Activated CD4-positive, alpha-beta T cell treated with anti-CD3 and anti-CD28 coated beads for 48 hours (primary cell): ENCODE results near the gene FN3K.

ENCODE experiments used
- DNase-seq: peaks from one replicate; pipeline ENCODE4 v3.0.0-alpha.2; 2020

FN3K gene

DNA sequence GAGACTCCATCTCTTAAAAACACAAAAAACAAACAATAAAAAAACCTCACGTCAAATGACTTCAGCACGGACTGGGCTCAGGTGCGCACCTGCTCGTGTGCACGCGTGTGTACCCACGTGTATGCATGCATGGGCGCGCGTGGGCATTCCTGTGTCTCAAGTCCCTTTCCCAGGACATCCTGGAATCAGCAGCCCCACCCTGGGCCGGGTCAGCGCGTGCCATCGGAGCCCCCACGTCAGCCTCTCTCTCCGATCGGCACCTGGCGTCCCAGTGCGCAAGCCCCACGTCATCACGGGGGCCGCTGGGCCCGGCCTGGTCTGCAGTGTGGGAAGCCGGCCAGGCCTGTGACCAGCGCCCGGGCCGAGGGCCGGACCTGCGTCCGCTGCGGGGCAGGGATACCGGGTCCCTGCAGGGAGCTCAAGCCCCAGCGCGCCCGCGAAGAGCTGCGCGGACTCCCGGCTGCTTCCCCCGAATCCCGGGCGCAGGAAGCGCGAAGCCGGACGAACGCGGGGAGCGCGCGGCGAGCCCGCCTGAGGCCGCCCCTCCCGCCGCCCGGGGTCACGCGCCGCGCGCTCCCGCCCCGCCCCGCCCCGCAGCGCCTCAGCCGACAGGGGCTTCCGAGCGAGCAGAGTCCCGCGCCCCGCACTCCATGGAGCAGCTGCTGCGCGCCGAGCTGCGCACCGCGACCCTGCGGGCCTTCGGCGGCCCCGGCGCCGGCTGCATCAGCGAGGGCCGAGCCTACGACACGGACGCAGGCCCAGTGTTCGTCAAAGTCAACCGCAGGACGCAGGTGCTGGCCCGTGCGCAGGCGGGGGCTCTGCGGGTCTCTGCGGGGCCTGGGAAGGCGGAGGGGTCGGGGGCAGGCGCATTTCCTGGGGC, at the start of gene FN3K:
FN3K (plus strand) TSS at position 629 of the 880 bp plus-strand sequence; CDS start at position 651, 22 bp downstream.
- peak; percentile 24 for DNase-seq

DNA sequence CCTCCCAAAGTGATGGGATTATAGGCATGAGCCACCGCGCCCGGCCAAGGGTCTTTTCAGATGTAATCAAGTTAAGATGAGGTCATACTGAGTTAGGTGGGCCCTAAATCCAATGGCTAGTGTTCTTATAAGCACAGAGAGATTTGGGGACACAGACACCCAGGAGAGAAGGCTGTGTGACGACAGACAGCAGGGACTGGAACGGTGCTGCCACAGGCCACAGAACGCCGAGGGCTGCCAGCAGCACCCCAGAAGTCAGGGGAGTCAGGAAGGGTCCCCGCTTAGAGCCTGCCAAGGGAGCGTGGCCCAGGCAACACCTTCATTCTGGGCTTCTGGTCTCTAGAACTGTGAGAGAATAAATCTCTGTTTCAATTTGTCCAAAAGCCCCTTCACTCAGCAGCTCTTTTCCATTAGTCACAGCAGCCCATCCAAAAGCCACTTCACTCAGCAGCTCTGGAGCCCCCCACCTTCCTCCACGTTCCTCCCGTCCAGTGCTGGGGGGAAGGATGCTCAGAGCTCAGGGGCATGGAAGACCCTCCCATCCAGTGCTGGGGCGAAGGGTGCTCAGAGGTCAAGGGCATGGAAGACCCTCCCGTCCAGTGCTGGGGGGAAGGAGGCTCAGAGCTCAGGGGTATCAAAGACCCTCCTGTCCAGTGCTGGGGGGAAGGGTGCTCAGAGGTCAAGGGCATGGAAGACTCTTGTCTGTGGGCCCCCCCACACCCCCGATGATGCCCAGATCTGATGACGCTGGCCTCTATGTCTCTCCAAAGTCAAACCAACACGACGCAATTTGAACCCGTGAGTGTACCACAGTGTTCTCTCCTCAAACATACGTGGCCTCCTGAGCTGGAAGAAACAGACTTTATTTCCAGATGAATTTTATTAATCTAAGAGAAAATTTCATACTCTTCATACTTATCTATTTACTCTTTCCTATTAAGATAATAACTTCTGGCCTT, 48.8 kb upstream of the FN3K start:
- no peak for DNase-seq

DNA sequence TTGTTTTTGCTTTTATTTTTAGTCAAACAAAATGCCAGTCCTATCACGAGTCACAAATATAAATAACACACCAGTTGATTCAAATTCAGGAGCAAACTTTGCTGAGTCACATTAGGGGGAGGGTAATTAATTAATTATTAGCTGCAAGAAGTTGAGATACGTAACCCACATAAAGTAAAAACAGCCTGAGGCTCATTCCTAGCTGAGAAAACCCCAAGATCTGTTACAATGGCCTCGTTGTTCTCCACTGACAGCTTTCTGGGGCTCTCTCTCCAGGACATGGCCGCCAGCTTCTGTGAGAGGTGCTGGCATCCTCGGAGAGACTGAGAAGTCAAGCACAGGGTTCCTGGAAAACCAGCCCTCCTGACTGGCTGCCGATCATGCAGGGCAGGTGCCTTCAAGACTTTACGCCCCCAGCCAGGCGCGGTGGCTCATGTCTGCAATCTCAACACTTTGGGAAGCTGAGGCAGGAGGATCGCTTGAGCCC, 48.0 kb upstream of the FN3K start:
- DNase-seq = no peak

DNA sequence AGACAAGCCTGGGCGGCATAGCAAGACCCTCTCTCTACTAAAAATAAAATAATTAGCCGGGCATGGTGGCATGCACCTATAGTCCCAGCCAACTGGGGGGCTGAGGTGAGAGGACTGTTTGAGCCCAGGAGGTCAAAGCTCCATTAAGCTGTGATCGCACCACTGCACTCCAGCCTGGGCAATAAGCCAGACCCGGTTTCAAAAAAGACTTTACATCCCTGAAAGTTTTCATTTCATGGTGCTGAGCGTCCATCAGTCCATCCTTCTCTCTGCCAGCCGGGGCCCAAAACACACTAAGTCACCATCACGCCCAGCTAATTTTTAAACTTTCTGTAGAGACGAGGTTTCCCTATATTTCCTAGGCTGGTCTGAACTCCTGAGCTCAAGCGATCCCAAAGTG, 47.5 kb upstream of the FN3K start:
- no peak for DNase-seq

DNA sequence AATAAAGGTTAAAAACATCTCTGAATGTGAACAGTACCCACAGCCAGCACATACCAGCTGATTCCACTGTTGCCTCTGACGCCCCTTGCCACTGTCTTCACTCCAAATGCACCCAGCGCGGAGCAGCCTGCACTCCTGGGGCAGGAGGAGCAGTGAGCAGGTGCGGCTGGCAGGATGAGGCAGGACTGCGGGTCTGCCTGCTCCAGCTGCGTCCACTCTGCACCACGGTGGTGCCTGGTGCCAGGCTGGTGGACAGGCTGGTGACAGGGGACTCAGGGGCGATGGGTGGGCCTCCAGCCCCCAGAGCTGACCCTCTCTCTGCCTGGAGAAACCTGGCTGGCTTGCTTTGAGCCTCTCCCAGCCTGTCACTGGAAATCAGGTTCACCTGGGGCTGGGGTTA, 46.3 kb upstream of the FN3K start:
- DNase-seq = no peak

DNA sequence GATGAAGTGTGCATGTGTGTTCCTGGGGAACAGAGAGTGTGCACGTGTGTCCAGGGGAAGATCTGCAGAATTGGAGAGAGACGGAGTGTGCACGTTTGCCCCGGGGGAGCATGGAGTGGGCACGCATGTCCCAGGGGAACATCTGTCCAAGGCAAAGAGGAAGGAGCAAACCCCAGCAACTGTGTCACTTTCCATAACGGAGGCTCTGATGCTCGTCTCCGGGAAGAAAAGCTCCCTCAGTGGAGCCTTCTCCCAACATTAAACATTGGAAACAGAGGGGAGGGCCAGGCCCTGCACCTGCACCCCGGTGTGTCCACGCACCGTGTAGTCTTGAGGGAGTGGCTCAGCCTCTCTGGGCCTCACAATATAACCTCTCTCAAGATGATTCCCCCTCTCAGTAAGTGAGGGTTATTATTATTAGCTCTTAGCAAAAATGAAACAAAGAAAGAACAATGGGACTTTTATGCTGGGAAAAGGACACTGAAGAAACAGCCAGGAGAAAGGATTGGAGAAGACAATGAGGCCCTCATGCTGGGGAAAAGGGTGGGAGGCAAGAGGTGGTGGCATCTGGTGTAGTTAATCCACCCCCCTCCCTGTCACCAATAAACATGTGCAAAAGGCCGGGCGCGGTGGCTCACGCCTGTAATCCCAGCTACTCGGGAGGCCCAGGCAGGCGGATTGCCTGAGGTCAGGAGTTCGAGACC, 44.5 kb upstream of the FN3K start:
- DNase-seq = no peak

DNA sequence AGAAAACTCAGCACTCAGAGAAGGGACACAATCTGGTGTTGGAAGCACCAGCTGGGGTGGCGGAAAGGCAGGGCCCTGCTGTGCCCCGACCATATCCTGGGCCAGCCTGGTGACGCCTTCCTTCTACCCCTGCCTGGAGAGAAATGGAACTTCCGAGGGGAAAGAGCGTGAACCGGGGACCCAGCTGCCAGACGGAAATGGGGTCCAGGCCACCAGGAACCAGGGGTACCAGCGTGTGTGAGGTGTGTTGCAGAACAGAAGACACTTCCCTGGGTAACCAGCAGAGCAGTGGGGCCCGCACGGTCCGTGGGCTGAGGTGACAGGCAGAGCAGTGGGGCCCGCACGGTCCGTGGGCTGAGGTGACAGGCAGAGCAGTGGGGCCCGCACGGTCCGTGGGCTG, 43.7 kb upstream of the FN3K start:
- DNase-seq = peak; percentile 30

DNA sequence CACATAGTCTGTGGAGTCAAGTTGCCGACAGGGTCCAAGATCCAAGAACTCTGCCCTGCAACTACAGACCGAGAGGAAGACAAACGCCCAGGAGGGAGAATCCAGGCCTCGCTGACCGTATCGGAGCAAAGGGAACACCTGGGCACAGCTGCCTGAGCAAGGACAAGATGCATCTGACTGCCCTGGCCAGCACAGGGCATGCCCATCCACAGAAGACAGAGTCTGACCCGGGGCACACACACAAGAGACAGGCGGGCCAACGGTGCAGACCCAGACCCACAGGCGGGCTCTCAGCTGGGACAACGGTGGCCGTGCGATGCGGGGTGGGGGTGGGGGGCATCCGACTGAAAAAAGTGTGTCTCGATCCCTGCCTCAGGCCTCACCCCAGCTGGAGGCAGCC, 43.1 kb upstream of the FN3K start:
- DNase-seq = no peak

DNA sequence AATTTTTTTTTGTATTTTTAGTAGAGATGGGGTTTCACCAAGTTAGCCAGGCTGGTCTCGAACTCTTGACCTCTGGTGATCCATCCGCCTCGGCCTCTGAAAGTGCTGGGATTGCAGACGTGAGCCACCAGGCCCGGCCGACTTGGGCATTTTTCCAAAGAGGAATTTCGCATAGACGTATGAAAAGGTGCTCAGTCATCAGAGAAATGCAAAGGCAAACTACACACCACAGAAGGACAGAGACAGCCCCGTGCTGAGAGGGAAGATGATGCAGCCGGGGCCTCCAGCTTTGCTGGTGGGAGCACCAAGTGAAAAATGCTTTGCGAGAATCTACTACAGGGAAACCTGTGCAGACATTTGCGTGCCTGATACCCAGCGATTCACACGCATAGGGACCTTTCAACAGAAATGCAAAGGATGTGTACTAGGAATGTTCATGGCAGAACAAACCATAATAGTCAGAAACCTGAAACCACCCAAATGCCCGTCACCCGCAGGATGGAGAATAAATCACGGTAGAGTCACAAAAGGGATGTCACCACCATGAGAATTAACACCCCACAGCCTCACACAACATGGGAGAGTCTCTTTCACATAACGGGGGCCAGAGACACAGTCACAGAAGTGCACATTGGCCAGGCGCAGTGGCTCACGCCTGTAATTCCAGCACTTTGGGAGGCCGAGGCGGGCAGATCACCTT, 42.1 kb upstream of the FN3K start:
- no peak for DNase-seq

DNA sequence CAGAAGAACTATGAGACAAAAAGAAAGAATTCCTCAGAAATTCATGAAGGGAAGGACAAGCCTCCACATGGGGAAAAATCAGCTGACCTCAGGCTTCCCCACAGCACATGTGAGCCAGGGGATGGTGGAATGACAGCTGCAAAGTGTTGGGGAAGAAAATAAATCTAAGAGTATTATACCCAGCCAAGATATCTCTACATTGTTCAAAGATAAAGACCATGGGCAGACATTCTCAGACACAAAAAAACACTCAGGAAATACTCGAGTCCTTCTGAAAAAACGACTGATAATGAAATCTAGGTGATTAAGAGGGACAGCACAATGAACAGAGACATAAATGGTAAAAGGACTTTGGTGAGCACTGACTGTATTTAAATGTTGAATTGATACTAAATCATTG, 40.8 kb upstream of the FN3K start:
- DNase-seq = no peak

DNA sequence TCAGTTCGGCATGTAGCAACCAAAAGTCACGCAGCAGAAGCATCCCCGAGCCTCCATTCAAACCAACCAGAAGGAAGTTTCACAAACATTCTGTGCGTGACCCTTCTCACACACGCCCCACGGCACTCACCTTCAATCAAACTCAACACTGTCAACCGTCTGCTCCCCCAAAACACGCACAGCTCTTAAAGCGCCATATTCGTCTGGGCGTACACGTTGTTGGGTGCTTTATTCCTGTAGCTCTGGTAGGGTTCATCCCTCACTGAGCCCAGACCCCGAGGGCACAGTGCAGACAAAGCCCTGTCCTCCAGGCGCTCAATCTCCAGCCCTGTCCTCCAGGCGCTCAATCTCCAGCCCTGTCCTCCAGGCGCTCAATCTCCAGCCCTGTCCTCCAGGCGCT, 39.2 kb upstream of the FN3K start:
- DNase-seq = no peak

DNA sequence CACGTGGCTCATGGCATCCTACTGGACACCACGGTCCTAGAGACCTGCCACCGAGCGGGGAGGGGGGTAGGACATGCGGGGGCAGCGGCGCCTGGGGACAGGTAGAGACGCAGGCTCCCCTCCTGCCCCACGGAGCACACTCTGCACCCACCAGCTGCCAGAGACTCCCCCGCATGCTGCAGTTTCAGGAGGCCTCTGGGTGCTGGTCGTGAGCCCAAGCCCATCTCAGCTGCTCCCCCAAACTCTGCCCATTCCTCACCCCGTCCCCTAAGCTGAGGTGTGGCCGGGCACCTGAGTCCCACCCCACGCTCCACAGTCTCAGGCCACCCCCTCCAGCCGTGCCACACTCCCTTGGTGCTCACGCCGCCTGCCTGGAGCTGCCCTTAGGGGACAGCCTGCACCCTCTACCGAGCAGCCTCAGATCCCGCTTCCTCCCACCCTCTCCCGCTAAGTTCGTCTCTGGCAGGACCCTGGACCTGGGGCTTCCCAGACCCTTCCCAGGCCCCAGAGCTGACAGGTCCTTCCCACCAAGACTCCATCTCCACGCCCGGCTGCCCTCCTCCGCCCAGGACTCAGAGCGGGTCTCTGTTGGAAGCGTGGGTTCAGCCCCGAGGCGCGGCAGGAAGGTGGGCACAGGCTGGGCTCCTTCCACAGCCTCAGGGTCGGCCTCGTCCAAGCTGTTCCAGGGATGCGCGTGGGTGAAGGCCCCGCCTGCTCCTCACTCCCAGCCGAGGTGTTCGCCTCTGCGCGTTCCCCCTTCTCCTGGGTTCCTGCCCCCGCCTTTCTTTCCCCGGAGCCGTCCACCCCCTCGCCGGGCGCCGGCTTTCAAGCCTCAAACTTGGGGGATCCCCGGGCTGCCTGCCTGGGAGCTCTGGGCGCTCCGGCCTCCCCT, 38.3 kb upstream of the FN3K start:
- peak; percentile 26 for DNase-seq

DNA sequence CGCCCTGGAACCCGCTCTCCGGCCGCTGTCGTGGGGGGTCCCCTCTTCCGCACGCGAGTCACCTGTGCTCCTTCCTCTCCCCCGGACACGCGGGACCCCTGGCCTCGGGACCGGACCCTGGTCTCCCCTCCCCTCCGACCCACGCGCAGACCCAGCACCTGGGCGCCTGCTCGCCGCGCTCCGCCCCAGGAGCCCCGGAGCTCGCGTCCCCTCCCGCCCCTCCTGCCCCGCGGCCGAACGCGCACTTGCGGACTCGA, 37.7 kb upstream of the FN3K start:
- no peak for DNase-seq

DNA sequence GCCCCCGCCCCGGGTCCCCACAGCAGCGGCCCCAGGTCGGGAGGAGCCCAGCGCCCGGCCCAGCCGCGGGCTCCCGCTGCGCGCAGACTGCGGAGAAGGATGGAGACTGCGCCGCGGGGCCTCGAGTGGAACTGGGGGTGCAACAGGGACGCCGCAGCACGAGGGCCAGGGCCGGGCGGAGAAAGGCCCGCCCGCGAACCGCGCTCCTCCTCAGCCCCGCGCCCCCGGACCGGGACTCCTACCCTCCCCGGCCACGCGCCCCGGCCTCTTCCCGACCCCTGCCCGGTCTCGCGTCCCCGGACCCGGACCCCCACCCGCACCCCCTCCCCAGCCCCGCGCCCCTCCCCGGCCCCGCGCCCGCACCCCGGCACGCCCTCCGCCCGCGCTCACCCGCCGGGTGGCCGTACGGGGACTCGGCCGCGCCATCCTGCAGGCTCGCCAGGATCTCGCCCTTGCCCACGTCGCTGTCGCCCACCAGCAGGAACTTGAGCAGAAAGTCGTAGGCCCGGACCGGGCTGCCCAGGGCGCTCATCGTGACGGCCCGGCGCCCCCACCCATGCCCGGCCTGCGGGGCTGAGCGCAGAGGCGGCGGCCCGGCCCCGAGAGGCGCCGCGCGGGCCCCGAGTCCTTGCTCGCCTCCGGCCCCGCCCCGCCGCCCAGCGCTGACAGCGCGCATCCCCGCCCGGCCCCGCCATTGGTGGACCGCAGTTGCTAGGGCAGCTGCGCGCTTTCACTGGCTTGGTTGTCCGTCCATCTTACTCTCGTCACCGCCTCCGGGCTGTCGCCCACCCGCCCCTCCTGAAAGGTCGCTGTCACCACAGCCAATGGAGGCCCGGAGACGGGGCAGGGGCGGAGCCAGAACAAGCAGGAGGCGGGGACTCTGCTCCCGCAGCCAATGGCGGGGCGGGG, 37.1 kb upstream of the FN3K start, which contains the start of gene RAB40B:
RAB40B (minus strand) TSS at position 634 of the 909 bp plus-strand sequence; CDS start at position 532, 102 bp downstream.
- peak; percentile 99 for DNase-seq

DNA sequence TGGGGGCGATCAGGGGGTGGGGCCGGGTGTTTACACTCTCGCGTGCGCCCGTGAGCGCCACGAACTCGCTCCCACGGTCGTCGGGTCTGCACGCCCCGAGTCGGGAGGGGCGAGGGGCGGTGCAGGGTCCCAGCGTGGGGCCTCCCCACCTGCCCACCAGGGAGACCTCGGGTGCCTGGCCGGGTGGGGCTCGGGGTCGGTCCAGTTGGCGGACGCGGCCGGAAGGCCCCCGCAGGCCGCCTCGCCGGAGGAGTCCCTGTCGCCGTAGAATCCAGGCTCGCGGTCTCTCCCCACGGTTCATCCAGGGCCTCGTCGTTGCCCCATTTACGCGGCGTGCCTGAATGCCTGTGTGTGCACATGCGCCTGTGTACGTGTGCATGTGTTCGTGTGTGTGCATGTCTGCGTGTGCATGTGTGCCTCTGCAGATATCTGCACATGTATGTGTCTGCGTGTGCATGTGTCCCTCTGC, 36.4 kb upstream of the FN3K start:
- DNase-seq = peak; percentile 20

DNA sequence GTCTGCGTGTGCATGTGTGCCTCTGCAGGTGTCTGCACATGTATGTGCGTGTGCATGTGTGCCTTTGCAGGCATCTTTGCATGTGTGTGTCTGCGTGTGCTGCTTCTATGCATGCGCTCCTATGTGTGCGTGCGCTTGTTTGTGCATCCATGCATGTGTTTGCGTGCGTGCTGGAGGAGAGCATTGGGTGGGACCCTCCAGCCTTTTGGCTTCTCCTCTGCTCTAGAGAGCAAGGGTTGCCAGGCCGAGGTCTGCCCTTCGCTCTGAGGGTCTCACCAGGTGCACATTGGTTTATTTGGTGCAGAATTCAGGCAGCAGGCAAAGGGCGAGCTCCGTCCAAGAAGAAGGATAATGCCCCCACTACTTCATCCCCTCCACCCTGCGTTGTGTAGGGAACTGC, 35.9 kb upstream of the FN3K start:
- DNase-seq = no peak

DNA sequence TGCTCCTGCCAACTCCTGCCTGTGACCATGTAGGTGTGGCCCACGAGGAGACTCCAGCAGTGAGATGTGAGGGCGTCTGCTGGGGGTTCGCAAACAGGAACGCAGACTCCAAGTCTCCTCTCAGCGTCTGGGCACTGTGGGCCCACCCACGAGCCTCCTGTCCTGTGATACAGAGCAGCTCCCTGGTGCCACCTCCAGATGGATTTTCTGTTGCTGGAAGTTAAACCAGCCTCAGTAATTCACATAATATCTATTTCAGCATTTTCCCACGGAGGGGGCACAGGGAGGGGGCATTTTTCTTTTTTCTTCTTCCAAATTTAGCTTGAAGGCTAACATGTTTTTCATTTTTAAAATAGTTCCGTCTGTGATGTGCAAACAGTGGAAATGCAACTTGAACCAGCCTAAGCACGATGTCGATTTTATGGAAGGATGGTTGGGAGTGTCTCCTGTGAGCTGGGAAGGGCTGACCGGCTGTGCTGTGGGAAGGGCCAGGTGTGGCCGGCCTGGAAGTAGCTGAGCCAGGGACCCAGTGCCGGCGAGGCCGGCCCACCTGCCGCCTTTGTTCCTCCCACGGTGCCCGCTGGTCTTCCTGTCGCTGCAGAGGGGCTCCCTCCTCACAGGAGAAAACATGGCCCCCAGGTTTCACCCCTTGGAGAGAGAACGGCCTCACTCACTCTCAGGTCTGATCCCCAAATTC, 33.0 kb upstream of the FN3K start:
- DNase-seq = no peak

DNA sequence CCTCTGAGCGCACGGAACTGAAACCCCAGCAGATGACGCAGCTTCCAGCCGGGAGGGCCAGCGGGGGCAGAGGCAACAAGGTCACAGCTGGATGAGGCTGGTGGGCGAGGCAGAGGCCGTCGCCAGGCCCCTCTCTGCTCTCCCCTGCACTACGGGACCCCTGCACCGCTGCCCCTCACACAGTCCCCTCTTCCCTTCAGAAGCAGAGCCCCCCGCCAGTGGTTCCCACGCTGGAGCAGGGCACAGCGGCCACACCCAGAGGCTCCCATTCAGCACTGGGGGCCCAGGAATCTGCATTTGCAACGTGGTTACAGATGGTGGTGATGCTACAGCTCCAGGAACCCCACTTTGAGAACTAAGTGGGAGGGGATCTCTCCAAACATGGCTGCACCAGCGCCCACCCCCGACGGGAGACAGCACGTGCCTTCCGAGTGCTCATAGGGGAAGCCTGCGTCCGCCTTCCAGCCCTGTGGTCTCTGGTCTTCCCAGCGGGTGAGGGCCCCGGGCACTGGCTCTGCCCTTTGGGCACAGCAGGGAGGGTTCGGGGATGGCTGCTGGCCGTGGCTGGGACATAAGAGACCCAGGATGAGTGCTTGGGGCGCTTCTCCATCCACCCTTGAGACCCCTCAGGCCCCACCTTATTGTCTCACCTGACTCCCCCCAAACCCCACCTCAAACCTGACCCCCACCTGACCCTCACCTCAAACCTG, 32.2 kb upstream of the FN3K start:
- DNase-seq = no peak
